DMS79 treated with DMSO at 0.1 percent for 48 hours (cell line): ENCODE data around the gene TMEM183A.
"Not testable (repeated sequence)": the region's sequence is repeated elsewhere in the genome, so short reads cannot be mapped to it uniquely, and the experiment has no call there.

ENCODE experiments used
- DNase-seq: peaks from one replicate; lab custom pipeline; 2025; lab: John Stamatoyannopoulos, UW

The TMEM183A gene, protein sequence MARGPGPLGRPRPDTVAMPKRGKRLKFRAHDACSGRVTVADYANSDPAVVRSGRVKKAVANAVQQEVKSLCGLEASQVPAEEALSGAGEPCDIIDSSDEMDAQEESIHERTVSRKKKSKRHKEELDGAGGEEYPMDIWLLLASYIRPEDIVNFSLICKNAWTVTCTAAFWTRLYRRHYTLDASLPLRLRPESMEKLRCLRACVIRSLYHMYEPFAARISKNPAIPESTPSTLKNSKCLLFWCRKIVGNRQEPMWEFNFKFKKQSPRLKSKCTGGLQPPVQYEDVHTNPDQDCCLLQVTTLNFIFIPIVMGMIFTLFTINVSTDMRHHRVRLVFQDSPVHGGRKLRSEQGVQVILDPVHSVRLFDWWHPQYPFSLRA

GRCh38 chr1:203006948-203007871 is at the start of gene TMEM183A:
Gene TMEM183A (plus strand): TSS chr1:203007374. CDS start chr1:203007466, 92 bp downstream.
- peak; percentile 89 for DNase-seq

DNA sequence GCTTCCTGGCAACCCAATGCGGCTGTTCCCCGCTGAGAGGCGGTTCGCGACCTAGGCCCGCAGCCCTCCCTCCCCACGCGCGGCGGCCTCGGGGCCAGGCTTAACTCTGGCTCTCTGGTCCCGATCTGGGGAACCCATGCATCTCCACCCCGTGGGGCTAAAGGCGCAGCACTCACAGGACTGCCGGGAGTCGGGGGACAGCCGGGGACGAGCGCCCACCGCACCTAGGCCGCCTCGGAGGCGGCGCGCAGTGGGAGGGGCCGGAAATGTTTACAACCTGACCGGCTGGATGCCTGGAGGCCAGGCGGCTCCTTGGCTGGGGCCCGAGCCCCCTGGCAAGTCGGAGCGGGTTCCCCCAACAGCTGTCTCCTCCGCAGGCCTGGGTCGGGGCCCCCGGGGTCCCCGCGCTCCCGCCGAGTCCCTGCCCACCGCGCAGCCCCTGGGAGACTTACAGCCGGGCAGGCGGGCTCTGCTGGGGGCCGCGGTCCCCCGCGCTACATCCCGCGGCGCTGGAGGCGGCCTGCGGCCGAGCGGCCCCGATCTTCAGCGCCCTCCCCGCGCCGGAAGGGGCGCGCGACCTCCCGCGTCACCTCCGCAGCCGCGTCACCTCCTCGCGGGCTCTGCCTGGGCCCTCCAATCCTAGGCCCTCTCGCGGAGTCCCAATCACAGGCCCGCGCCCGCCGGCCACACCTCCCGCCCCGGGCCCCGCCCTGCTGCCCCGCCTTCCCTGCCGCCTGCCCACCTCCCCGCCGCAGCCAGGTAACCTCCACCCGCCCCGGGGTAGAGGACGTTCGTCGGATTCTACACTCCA is 49.2 kb upstream of the TMEM183A start, which contains the start of gene ADIPOR1:
Gene ADIPOR1 (minus strand): TSS at position 580 of the 811 bp plus-strand sequence. CDS start 7,242 bp downstream, outside the sequence.
- DNase-seq, result peak; percentile 77

DNA sequence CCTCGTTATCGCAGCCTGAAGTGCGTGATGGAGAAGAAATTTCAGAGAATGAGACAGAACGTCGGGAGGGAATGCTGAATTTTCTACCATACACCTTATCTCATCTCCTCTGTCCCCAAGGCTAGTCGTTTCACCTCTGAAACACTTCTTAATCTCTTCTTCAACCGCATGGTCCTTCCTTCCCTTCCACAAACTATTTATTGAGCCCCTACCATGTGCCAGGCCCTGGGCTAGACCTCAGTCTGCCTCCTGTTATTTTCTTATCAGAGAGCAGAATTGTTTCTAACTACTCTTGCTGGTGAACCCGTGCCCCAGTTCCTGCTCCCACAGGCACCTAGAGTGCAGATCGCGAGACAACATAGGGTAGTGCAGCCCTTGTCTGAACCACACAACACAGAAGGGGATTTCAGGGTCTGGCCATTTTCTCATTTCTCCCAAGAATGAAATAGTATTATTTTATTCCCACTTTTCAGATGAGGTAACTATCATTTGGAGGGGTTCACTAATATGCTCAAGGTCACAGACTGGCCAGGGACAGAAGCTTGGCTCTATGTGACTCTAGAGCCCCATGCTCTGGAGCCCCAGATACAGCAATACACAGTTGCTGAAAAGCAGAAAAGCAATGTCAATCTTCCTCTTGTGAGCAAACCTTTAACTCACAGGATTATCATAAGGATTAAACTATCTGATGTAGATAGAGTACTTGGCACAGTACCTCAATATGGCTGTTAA is 48.5 kb upstream of the TMEM183A start:
- no peak for DNase-seq

GRCh38 chr1:202959276-202959620 is 47.9 kb upstream of the TMEM183A start:
- no peak for DNase-seq

DNA sequence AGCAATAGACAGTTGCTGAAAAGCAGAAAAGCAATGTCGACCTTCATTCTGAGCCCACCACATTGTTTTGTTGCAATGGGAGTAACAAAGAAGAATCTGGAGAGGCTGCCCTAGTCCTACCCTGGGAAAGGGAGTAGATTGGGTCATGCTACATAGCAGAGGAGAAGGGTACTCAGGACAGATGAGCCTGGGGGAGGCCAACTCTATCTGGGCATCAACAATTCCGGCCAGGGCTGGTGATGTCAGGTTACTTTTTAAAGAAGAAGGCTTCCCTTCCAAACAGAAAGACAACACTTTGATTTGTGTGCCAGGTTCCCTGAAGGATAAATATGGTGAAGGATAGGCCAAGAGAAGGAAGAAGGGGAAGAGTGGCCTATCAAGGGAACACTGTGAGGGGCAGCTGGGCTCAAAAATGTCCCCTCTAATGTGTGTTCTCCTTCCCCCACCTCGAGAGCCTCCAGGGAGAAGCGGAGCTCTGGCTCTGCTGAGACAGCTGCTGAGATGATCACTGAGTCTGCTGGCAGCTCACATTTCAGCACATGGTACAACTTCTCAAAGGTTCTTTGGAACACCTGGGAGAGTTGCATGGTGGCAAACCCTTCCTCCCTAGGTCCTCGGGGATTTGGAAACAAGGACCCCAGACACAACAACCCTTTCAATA is 45.8 kb upstream of the TMEM183A start:
- no peak for DNase-seq

DNA sequence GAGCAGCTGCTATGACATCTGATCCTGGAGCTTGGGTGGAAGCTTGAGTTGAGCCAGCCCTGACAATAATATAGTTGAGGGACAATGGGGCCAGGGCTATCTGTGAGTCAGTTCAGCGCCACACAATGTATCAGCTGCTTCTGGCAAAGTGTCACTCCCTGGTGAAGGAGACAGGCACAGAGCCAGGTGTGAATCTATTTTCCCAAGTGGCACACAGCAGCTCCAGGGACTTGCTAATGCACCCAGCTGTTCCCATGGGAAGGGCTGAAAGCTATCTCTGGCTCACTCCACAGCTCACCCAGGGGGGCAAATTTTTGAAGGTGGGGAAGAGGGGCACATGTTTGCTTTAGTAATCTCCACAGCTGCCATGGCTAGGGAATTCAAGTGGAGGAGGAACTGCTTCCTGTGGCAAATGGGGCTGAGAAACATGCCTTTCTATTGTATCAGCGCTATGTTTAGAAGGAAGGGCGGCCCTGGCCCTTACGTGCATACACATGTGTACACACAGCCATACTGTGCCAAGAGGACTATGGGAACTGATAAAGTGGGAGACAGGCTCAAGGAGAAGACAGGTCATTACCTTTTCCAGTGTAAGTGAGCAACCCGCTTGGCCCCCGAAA is 42.3 kb upstream of the TMEM183A start:
- peak; percentile 75 for DNase-seq

- DNase-seq, result no peak
Measured at GRCh38 chr1:202965422-202965821, 41.8 kb upstream of the TMEM183A start.

GRCh38 chr1:202966006-202966898 is 40.9 kb upstream of the TMEM183A start:
- DNase-seq, result no peak

- peak; percentile 31 for DNase-seq
Measured at GRCh38 chr1:202967684-202968281, 39.4 kb upstream of the TMEM183A start.

DNA sequence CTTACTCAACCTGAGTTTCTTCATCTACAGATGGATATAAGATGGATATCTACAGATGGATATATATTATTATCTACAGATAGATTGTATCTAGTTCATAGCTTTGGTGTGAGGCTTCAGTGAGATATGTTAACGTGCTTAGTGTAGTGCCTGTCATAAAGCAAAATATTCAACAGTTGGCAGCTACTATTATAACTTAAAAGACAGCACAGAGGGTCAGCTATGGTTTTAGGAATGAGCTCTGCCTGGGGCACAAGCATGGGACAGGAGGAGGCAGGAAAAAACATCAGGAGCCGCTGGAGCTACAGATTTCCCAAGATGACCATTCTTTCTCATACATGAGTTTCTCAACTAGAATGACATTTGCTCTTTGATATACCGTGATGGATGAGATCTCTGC is 38.8 kb upstream of the TMEM183A start:
- DNase-seq, result no peak

DNA sequence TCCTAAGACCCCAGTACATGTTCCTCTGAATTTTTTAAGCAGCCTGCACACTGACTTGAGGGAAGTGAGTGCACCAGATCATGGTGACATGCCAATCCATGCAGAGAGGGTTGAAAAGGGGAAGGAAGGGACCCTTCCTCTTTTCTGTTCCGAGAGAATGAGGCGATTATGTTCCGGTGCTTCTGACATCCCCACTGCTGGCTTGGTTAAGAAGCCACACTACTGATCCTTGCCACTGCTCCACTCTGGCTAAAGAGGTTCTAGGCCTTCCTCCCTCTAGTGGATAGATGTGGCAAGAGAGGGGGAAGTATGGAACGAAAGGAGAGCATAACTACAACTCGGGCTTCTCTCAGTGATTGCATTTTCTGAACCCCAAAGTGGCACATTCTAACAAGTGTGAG is 38.3 kb upstream of the TMEM183A start:
- DNase-seq, result no peak

DNA sequence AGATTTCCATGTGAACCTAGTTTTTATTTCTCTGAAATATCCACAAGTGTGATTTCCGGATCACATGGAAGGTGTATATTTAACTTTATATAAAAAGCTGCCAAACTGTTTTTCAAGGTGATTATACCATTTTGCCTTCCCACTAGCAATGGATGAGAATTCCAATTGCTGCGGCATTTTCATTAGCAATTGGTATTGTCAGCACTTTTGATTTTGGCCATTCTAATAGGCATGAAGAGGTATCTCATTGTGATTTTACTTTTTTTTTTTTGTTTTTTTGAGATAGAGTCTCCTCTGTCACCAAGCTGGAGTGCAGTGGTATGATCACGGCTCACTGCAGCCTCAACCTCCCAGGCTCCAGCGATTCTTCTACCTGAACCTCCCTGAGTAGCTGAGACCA is 35.1 kb upstream of the TMEM183A start:
- no peak for DNase-seq

DNA sequence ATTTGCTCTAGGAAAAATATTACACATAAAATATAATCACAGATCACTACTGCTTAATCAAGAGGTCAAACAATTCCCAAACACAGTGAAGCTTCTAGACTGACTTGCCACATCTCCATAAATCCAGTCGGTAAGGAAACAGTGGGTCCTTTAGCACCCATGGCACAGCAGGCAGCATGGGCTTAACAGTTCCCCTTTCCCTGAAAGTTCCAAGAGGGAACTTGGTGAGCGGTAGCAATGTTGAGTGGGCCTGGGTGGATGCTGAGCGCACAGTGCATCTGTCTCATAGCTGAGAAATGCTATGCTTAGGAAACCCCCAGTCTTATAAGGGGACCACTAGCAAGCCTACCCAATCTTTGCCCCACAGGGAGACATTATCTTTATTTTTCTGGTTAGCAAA is 32.3 kb upstream of the TMEM183A start:
- DNase-seq, result no peak

DNA sequence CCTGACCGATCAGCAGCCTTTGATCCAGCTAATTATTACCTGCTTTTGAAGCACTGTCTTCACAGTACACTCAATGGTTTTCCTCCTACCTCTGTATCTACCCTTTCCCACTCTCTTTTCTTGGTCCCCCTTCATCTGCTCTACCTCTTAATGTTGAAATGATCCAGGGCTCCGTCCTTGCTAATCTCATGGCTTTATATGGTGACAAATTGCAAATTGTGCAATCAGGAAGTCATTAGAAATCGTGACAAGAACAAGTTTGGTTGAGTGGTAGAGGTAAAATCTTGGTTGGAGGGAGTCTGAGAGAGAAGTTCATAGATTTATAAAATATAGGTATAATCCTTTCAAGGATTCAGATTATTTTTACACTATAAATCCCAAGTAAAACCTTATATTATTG is 30.5 kb upstream of the TMEM183A start:
- DNase-seq, result no peak

GRCh38 chr1:202979459-202979858 is 27.7 kb upstream of the TMEM183A start:
- DNase-seq, result no peak

- no peak for DNase-seq
Measured at GRCh38 chr1:202981939-202982338, 25.2 kb upstream of the TMEM183A start.

GRCh38 chr1:202982715-202983430 is 24.3 kb upstream of the TMEM183A start:
- no peak for DNase-seq

DNA sequence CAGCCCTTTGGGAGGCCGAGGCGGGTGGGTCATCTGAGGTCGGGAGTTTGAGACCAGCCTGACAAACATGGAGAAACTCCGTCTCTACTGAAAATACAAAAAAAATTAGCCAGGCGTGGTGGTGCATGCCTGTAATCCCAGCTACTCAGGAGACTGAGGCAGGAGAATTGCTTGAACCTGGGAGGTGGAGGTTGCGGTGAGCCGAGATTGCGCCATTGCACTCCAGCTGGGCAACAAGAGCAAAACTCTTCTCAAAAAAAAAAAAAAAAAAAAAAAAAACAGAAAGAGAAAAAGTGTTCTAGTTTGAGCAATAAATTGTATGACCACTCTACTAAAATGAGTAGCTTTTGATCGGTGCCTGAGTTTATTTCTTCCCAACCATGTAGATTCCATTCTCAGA is 21.1 kb upstream of the TMEM183A start:
- DNase-seq, result not testable (repeated sequence)
